ENCODE results near the gene UNC80.

The UNC80 gene

DNA sequence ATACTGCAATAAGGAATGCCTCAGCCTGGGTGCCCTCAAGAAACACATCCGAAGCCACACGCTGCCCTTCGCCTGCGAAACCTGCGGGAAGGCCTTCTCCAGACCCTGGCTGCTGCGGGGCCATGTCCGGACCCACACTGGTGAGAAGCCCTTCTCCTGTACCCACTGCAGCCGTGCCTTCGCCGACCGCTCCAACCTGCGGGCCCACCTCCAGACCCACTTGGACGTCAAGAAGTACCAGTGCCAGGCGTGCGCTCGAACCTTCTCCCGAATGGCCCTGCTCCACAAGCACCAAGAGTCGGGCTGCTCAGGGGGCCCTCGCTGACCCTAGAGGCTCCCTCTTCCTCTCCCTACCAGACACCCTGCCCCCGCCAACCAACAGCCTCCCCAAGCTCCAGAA lies 37.6 kb downstream of the UNC80 start:
- no peak for DNase-seq (ENCODE audit: low read depth in 2 of 2)

DNA sequence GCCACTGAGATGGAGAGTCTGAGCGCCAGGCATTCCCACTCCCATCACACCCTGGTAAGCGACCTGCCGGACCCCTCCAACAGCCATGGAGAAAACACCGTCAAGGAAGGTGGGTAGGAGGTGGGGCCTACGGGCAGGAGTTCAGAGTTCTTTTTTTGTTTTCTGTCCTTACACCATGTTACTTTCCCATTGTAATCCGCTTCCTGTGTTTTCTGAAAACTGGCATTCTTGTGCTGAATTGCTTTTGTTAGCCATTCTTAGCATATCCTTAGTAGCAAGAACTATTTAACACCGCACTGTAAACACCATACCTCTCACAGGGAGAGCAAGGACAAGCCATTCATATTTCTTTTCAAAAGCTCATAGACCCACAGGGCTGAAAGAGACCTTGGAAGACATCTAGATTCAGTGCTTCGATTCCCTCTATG lies 46.2 kb downstream of the UNC80 start:
- DNase-seq (ENCODE audit: low read depth in 2 of 2): no peak

DNA sequence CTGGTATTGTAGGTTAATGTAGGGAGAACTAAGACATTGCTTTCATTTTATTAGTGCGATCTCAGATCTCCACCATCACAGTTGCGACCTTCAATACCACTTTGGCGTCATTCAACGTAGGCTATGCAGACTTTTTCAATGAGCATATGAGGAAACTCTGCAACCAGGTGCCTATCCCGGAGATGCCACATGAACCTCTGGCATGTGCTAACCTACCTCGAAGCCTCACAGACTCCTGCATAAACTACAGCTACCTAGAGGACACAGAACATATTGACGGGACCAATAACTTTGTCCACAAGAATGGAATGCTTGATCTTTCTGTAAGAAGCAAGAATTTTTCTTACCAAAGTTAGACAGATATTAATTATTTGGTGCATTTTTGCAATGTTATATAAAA lies 47.3 kb downstream of the UNC80 start:
- no peak for DNase-seq (ENCODE audit: low read depth in 2 of 2)

DNA sequence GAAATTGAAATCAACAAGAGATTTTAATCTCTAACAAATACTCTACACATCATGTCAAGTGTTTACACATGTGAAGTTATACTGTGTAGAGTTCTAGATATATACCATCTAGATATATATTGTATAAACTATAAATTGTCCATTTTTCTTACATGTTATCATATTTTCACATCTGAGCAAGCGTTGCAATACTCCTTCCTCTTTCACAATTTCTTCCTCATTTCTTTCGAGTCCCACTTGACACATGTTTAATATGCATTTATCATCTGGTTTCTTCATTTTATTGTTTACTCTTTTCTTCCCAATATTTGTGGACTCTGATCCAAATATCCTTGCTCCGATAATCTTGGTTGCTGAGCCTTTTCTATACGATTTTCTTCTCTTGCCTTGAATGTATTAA lies 50.2 kb downstream of the UNC80 start:
- no peak for DNase-seq (ENCODE audit: low read depth in 2 of 2)

DNA sequence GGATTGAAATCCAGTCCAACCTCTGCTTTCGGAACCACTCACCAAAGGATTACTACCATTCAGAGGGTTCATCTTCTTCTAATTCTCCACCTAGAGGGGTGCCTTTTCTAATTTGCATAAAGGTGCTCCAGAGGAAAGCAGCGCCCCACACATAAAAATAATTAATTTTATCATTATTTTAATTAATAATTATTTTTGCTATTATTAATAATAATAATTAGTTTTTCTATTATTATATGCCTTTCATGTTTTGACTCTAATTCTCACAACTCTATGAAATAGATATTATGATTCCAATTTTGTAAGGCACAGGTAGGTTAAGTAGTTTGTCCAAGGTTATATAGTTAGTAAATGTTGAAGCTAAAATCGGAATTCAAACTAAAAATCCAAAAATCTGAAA lies 51.9 kb downstream of the UNC80 start:
- no peak for DNase-seq (ENCODE audit: low read depth in 2 of 2)

DNA sequence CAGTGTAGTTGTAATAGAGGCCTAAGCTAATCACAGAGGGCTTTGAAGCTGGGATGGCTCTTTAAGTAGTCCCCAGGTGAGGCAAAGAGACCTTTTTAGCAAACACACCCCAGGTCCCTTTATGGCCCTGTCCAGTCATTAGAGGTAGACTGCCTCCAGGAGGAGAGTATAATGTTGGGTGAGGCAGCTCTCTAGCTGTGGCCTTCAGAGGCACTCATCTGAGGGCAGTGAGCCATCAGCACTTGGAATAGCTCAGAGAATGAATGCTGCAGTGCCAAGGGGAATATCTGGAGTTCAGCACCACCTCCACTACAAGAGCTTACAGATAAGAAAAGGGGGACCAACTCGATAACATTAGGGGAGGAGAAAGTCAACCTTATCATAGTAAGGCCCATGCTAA lies 52.8 kb downstream of the UNC80 start:
- DNase-seq (ENCODE audit: low read depth in 2 of 2): no peak

DNA sequence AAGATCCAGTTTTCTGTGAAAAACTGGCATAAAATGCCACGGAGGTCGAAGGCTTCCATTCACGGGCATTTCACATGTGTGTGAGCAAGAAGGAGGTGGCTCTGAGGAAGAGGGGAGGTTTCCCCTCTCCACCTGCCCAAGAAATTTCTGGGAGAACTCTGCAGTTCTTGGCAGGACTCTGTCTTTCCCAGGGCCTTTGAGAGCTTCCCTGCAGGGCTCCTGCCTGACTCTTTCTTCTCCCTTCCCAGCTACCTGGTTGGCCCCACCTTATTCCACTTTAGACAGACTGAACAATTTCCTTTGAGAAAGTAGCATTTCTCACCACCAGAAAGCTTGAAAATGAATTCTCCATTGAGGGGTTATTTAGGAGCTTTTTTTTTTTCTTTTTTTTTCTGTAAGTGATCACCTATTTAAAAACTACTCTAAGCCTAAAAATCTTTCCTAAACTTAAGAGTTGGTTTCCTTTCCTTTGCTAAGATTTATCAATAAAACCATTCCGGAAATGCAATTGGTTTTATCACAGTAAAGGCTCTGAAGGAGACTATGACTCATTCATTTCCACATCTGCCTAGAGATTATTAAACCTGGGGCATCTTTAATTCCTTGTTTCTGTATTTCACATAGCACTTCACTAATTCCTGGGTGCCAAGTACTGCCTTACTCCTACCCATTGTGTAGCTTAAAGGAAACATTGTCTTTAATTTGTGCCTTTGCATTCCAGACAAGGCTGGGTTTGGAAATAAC lies 59.3 kb downstream of the UNC80 start:
- no peak for DNase-seq (ENCODE audit: low read depth in 2 of 2)

DNA sequence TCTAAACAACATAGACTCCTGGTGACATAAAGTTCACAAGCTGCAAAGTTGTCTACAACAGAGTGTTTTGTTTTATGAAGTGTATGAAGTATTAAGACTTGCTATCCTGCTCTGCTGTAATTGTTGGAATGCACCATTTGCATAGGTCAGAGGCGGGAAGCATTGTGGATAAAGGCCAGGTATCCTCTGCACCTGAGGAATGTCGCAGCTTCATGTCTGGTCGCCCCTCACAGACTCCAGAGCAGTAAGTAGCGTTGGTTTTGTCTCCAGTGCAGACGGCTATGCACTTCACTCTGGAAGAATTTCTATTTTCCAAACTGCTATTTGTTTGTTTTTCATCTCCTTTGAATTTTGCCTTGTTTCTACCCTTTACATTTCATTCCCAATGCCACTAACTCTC lies 63.1 kb downstream of the UNC80 start:
- DNase-seq (ENCODE audit: low read depth in 2 of 2): no peak

DNA sequence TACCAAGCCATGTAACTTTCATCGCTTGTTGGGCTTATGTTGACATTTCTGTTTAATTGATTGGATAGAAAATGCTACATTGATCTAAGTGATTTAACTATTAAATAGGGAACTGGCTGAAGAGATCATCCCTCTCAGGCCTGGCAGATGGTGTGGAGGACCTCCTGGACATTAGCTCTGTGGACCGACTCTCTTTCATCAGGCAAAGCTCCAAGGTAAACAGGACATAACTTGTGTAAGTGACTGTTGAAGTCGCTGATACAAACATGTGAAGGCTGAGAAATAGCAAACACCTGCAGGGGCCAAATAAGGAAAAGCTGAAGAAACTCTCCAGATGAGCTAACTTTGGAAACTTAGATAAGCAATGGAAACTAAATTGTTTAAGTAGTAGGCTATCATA lies 68.8 kb downstream of the UNC80 start:
- DNase-seq (ENCODE audit: low read depth in 2 of 2): no peak

DNA sequence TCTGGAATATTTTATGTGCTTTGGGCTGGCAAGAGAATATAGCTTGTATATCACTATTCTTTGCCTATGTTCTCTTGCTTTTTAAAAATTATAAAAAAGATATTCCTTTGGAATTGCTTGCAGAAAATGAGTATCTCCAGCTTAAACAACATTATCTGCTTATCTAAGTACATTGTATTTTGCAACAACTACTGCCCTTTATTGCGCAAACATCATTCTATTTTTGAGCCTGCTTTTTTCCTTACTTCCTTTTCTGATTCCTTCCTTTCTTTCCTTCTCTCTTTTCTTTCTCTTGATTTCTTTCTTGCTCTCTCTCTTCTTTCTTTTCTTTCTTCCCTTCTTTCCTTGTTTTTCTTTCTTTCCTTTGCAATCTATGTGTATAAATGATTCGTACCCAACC lies 74.0 kb downstream of the UNC80 start:
- DNase-seq (ENCODE audit: low read depth in 2 of 2): no peak

DNA sequence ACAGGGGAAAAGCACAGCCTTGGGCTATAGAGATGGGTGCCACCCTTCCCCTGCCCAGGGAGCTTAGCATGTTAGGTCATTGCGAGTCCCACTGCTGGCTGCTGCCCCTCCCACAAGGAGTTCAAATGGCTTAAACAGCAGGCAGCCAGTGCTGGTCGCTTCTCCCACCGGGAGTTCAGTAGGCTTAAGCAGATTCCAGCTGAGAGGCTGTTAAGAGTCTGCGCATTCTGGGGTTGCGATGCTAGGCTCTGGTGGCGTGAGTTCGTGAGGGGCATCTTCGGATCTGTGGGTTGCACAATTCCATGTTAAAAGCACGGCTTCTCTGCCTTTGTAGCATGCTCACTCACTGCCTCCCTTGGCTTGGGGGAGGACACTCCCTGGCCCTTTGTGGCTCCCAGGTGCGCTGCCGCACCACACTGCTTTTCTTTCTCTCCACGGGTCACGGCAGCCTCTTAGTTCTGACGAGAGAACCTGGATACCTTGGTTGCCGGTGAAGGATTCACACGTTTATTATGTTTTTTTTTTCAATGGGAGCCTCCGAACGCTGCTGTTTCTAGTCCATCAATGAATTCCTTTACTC lies 93.2 kb downstream of the UNC80 start:
- no peak for DNase-seq (ENCODE audit: low read depth in 2 of 2)

DNA sequence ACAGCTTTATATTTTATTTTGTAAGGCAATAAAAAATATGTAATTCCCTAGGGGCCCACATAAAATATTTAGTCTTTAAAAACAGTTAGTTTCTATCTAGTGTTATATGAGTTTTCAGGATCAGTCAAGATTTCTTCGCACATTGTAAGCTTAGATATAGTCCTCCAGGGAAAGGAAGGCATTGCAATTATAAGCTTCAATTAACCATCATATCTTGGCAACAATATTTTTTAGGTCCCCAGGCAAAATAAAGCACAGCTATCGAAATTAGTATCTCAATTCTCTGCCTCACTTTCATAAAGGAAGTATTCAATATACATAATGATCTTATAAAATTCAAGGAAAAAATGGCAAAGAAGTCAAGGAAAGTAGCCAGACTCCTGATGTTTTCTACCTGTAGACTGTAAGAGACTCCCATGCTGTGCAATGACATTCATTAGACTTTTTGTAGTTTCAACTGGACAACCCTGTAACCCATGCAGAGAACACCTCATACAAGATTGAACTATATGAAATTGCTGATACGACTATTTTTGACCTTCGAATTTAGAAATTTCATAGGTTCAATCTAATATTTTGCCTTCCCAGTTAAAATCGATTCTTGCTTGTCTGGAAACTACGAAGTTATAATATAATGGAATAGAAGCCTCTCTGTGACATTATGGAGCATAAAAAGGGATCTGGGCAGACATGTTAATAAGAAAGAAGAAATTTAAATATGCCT lies 96.8 kb downstream of the UNC80 start:
- DNase-seq (ENCODE audit: low read depth in 2 of 2): no peak

DNA sequence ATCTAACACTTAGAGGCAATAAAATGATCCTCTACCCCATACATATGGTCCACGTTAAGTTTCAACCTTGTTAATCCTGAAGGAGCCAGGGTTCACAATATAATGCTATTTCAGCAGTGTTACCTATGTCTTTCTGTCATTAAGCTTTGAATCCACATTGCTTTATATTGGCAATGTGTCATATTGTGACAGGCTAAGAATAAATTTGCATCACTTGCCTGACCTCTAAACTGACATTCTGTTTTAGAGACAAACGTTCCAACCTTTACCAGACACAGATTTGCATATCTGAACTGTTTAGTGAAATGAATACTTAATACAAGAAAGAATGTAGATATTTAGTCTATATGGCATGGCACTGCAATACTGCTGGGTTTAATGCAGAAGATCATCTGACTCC lies 98.4 kb downstream of the UNC80 start:
- DNase-seq (ENCODE audit: low read depth in 2 of 2): no peak

DNA sequence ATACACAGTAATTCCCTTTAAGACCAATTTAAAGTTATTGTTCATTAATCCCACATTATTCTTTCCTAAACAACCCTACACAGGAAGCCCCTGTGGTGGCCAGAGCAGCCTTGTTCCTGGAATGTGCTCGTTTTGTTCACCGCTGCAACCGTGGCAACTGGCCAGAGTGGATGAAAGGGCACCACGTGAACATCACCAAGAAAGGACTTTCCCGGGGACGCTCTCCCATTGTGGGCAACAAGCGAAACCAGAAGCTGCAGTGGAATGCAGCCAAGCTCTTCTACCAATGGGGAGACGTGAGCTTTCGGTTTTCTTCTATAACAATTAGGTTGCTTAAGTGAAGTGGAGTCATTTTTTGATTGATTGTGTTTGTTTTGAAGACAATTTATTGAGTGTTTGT lies 101.0 kb downstream of the UNC80 start:
- DNase-seq (ENCODE audit: low read depth in 2 of 2): no peak

DNA sequence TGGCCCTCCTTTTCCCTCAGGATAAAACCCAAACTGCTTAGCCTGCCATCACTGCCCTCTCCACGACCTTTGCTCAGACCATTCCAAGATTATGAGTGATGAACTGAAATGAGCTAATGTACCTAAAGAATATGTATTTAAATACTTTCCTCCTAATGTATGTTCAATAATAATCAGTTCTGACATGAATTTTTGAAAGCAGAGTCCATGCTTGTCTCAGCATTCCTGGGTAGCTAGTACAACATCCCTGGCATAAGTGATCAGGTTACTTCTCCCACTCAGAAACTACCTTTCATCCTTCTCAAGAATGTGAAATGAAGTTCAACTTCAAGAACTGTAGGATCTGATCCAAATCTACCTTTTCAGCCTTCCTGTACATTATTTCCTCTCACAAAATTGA lies 103.6 kb downstream of the UNC80 start:
- no peak for DNase-seq (ENCODE audit: low read depth in 2 of 2)

DNA sequence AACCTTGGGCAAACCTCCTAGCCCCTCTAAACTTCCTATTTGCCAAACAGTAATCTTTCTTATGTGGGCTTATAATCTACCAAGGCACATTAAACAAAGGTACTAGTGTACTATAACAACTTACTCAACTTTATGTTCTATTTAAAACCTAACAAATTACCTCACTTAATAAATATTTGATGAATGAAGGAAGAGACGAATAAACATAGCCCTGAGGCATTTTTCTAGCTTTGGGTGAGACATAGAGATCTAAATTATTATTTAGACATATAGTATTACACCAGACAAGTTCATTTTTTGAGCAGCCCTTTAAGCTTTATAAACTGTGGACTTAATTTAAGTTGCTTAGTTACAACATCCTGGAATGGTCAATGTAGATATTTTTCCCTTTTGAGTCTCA lies 104.6 kb downstream of the UNC80 start:
- DNase-seq (ENCODE audit: low read depth in 2 of 2): no peak

DNA sequence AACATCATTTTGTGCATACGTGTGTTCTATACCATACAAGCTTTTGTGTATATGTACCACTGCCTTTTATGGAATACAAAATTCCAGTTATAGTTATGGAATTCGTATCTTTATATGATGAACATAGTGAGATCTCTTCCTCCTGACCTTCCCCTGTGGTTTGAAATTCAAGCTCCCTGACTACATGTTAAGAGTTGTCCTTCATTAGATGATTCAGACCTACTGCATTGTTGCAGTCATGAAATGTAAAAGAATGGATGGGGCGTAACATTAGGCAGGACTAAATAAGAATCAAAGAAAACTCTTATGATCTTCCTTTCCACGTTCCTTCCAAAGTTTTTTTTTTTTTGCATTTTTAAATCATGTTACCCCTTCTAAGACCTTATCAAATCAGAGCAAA lies 107.1 kb downstream of the UNC80 start:
- DNase-seq (ENCODE audit: low read depth in 2 of 2): no peak

DNA sequence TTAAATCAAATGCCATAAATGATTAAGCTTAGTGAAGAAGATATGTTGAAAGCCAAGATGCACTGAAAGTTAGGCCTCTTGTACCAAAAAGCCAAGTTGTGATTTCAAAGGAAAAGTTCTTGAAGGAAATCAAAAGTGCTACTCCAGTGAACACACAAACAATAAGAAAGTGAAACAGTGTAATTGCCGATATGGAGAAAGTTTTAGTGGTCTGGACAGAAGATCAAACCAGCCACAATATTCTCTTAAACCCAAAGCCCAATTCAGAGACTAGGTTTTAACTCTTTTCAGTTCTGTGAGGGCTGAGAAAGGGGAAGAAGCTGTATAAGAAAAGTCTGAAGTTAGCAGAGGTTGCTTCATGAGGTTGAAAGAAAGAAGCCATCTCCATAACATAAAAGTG lies 129.0 kb downstream of the UNC80 start:
- DNase-seq (ENCODE audit: low read depth in 2 of 2): no peak

DNA sequence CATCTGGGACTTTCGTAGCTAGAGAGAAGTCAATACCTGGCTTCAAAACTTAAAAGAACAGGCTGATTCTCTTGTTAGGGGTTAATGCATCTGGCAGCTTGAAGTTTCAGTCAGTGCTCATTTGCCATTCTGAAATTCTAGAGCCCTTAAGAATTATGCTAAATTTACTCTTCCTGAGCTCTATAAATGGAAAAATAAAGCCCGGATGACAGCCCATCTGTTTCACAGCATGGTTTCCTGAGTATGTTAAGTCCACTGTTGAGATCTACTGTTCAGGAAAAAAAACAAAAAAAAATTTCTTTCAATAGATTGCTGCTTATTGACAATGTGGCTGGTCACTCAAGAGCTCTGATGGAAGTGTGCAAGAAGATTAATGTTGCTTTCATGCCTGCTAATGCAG lies 129.5 kb downstream of the UNC80 start:
- no peak for DNase-seq (ENCODE audit: low read depth in 2 of 2)

DNA sequence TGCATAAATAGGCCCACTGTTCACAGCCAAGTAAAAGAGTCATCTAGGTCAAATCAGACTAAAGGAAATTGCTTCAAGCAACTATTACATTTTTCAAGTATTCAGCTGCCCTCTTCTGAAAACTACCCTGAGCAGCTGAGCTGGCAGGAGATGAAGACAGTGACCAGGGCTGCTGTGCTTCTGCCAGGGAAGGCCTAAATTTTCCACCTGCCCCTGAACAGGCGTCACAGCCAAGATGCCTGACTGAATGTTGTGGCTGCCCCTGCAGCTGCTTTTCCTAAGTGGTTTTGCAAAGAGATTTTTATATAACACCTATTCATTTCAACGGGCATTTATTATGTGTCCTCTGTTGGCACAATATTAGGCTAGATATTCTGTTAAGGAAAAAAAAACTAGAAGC lies 134.1 kb downstream of the UNC80 start:
- no peak for DNase-seq (ENCODE audit: low read depth in 2 of 2)

DNA sequence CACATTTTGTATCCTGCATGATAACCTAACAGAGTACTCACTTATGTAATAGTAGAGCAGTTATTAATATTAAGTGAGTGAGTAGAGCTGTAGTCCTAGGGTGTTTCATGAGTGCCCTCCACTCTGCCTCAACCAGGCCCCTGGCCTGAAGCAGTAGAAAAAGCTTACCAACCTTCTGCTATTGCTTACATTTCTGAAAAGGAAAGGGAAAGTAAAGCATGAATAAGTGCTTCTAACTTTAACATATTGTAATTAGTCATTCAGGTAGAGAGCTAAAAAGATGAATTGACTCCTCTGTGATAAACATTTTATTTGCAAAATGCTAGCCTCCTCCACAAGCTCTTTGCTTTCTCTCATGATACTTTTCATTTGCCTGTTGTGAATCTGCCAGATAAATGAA lies 136.1 kb downstream of the UNC80 start:
- no peak for DNase-seq (ENCODE audit: low read depth in 2 of 2)

DNA sequence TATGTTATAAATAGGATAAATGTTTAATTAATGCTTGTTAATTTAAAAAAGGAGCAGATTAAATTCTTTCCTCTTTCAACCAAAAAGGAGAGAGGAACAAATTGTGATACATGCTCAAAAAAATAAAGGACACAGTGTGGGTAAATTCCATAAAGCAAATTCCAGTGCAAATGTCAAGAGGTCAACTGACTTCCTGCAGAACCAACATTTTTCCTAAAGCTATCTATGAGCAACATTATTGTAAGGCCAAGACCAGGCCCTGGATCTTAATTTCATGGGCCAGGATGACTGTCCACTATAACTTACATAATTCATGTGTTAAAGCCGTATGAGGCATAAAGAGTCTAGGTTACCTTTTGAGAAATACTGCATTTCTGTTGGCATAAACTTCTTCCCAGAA lies 136.9 kb downstream of the UNC80 start:
- DNase-seq (ENCODE audit: low read depth in 2 of 2): no peak

DNA sequence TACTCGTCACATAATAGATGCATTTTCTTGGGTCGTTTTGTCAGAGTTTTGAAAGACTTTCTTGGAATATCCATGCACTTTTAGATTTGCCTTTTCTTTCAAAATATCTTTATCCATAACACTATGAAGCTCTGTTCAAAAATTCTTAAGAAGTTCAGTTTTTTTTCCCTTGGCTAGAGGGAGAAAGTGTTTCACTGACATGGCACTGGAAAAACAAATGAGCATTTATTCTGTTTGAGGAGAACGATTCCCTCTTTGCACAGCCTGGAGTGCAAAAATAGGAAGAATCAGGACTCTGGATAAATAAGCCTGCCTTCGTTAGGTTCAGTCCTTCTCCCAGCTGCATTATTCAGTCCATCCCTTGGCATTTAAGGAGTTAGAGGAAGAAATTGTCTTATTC lies 139.9 kb downstream of the UNC80 start:
- no peak for DNase-seq (ENCODE audit: low read depth in 2 of 2)
